HepG2 (cell line): ENCODE results near the gene CYTH2. TPM values are rescaled to one million over a fixed set of nuclear protein-coding genes. Genes with fewer than 3 reads are reported as not detected.
A peak's percentile ranks its signal among the peaks of the same experiment; 100 is the strongest.

Experiments
- AGO1 ChIP-seq: fragments of 200-400 bp; formaldehyde crosslinking; IDR thresholded peaks from 2 replicates; pipeline ENCODE4 v1.6.1; 2017; ENCODE audit warnings: mild to moderate bottlenecking, low read depth, low read length, moderate library complexity; ENCODE audit not compliant: poor library complexity, severe bottlenecking
- BHLHE40 ChIP-seq: IDR thresholded peaks from 2 replicates; pipeline ENCODE4 v1.6.1; 2011; ENCODE audit warnings: low read length, improper control_type of control experiment
- CREB1 ChIP-seq, 2 experiments: fragments of 450-650 bp in 1 of 2; IDR thresholded peaks; 2 replicates each; pipeline ENCODE4 v1.6.1; 2016 to 2017; ENCODE audit warnings: control low read depth in 1 of 2, mild to moderate bottlenecking in 1 of 2, missing compliant biosample characterization in 1 of 2, missing genetic modification characterization in 1 of 2
- EED ChIP-seq: sonication (generic); formaldehyde crosslinking; IDR thresholded peaks from 2 replicates; pipeline ENCODE4 v1.5.0; 2020; ENCODE audit warnings: mild to moderate bottlenecking, missing genetic modification reagents
- FOXM1 ChIP-seq: sonication (generic); formaldehyde crosslinking; IDR thresholded peaks from 2 replicates; pipeline ENCODE4 v1.5.0; 2020; ENCODE audit warnings: missing genetic modification reagents
- KMT2B ChIP-seq: IDR thresholded peaks from 2 replicates; pipeline ENCODE4 v1.6.1; 2016; ENCODE audit warnings: missing genetic modification reagents, missing compliant biosample characterization
- MYPOP ChIP-seq: sonication (generic); formaldehyde crosslinking; IDR thresholded peaks from 2 replicates; pipeline ENCODE4 v1.8.1; 2023; ENCODE audit warnings: mild to moderate bottlenecking, moderate library complexity, missing genetic modification reagents
- POLR2G ChIP-seq: fragments of 200-400 bp; formaldehyde crosslinking; IDR thresholded peaks from 2 replicates; pipeline ENCODE4 v1.6.1; 2018; ENCODE audit warnings: mild to moderate bottlenecking, low read depth, low read length, moderate library complexity
- REXO4 ChIP-seq: sonication (generic); formaldehyde crosslinking; IDR thresholded peaks from 2 replicates; pipeline ENCODE4 v1.8.0; 2022; ENCODE audit warnings: missing genetic modification reagents, mild to moderate bottlenecking, borderline replicate concordance
- ZNF264 ChIP-seq: sonication (generic); formaldehyde crosslinking; IDR thresholded peaks from 2 replicates; pipeline ENCODE4 v1.4.0; 2020; ENCODE audit warnings: missing genetic modification reagents
- ZNF546 ChIP-seq: sonication (generic); formaldehyde crosslinking; conservative IDR thresholded peaks from 2 replicates; pipeline ENCODE4 v1.8.1; 2023; ENCODE audit warnings: mild to moderate bottlenecking, missing genetic modification reagents
- ZNF564 ChIP-seq: sonication (generic); formaldehyde crosslinking; IDR thresholded peaks from 2 replicates; pipeline ENCODE4 v1.8.1; 2023; ENCODE audit warnings: mild to moderate bottlenecking, missing genetic modification reagents
- polyA plus RNA-seq, 8 experiments: library from polyadenylated mRNA; depleted of rRNA in 3 of 8; stranded (reverse) in 7 of 8; unstranded in 1 of 8; fragments of >200 nt; fragmentation: Illumina TruSeq in 4 of 8; extraction: Trizol in 4 of 8; gene quantifications; 2 replicates each; pipeline versions ENCODE4 v1.2.1 to v1.2.3, GENCODE V29; 2011 to 2016; ENCODE audit warnings: low read depth in 4 of 8, missing spikeins in 1 of 8, mixed read lengths in 1 of 8; ENCODE audit not compliant: insufficient read depth in 1 of 8
- total RNA-seq, 5 experiments: library from RNA; depleted of rRNA; stranded (reverse); fragments of >200 nt; fragmentation: Illumina TruSeq; extraction: Trizol; gene quantifications; 2 replicates each; pipeline ENCODE4 v1.2.3, GENCODE V29; 2016; ENCODE audit warnings: low read depth in 1 of 5
- TF ChIP-seq, protein P1 (sequence below): sonication (generic); formaldehyde crosslinking; IDR thresholded peaks from 2 replicates; pipeline ENCODE4 v1.5.0; 2020; ENCODE audit warnings: mild to moderate bottlenecking, missing genetic modification reagents, borderline replicate concordance
- TF ChIP-seq, protein P2 (sequence below): sonication (generic); formaldehyde crosslinking; IDR thresholded peaks from 2 replicates; pipeline ENCODE4 v1.5.0; 2020; ENCODE audit warnings: missing genetic modification reagents
- TF ChIP-seq, protein P3 (sequence below), 2 experiments: sonication (generic) in 1 of 2; formaldehyde crosslinking in 1 of 2; IDR thresholded peaks; 2 replicates each; pipeline versions ENCODE4 v1.4.0 to v1.6.1; 2018 to 2020; ENCODE audit warnings: missing genetic modification reagents in 2 of 2, borderline replicate concordance in 1 of 2, low read depth in 1 of 2, mild to moderate bottlenecking in 1 of 2, missing biosample characterization in 1 of 2

CYTH2 gene
- total and polyA plus RNA-seq, 2 of the 13 experiments (the other 11 are each of a cell fraction or from before 2014, with no cell fraction given), result 16.5 to 39.3 TPM

DNA sequence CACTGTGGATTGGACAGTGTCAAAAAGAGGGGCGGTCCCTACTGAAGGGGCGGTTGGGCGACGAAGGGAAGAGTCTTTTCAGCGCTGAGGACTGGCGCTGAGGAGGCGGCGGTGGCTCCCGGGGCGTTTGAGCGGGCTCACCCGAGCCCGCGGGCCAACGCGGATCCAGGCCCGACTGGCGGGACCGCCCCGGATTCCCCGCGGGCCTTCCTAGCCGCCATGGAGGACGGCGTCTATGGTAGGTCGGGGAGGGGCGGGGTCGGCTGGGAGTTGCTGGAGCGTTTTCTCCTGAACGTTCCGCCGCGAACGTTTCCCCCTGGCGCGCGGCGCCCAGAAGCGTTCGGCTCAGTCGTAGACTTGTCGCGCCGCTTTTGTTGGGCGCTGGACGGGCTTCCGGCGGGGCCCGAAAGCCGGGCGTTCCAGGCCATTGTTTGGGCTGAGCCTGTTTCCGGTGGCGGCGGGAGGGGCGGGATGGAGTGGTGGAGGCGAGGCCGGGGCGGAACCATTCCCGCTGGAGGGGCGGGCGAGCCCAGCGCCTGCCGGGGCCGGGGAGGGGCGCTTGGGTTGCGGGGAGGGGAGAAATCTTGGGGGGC lies at the start of gene CYTH2 (continued):
- peak; percentile 34 for TF ChIP-seq AGO1
- TF ChIP-seq ZNF264 (CRISPR knock-in tag), result 0 out of 2 replicates have a peak, but pooled peaks have one; percentile 42
- no peak for TF ChIP-seq ZNF564 (CRISPR knock-in tag)
- TF ChIP-seq FOXM1, result no peak
- no peak; the same call in 1 of the 2 replicates for TF ChIP-seq CREB1 (IDR thresholded peaks at IDR 0.05)
- TF ChIP-seq CREB1 (CRISPR knock-in tag; IDR thresholded peaks at IDR 0.05), result no peak
- TF ChIP-seq ZNF546 (CRISPR knock-in tag), result peak; percentile 88; the same call in 1 of the 2 replicates
- 0 out of 2 replicates have a peak, but pooled peaks have one; percentile 32 for TF ChIP-seq BHLHE40
- TF ChIP-seq, protein P1, sequence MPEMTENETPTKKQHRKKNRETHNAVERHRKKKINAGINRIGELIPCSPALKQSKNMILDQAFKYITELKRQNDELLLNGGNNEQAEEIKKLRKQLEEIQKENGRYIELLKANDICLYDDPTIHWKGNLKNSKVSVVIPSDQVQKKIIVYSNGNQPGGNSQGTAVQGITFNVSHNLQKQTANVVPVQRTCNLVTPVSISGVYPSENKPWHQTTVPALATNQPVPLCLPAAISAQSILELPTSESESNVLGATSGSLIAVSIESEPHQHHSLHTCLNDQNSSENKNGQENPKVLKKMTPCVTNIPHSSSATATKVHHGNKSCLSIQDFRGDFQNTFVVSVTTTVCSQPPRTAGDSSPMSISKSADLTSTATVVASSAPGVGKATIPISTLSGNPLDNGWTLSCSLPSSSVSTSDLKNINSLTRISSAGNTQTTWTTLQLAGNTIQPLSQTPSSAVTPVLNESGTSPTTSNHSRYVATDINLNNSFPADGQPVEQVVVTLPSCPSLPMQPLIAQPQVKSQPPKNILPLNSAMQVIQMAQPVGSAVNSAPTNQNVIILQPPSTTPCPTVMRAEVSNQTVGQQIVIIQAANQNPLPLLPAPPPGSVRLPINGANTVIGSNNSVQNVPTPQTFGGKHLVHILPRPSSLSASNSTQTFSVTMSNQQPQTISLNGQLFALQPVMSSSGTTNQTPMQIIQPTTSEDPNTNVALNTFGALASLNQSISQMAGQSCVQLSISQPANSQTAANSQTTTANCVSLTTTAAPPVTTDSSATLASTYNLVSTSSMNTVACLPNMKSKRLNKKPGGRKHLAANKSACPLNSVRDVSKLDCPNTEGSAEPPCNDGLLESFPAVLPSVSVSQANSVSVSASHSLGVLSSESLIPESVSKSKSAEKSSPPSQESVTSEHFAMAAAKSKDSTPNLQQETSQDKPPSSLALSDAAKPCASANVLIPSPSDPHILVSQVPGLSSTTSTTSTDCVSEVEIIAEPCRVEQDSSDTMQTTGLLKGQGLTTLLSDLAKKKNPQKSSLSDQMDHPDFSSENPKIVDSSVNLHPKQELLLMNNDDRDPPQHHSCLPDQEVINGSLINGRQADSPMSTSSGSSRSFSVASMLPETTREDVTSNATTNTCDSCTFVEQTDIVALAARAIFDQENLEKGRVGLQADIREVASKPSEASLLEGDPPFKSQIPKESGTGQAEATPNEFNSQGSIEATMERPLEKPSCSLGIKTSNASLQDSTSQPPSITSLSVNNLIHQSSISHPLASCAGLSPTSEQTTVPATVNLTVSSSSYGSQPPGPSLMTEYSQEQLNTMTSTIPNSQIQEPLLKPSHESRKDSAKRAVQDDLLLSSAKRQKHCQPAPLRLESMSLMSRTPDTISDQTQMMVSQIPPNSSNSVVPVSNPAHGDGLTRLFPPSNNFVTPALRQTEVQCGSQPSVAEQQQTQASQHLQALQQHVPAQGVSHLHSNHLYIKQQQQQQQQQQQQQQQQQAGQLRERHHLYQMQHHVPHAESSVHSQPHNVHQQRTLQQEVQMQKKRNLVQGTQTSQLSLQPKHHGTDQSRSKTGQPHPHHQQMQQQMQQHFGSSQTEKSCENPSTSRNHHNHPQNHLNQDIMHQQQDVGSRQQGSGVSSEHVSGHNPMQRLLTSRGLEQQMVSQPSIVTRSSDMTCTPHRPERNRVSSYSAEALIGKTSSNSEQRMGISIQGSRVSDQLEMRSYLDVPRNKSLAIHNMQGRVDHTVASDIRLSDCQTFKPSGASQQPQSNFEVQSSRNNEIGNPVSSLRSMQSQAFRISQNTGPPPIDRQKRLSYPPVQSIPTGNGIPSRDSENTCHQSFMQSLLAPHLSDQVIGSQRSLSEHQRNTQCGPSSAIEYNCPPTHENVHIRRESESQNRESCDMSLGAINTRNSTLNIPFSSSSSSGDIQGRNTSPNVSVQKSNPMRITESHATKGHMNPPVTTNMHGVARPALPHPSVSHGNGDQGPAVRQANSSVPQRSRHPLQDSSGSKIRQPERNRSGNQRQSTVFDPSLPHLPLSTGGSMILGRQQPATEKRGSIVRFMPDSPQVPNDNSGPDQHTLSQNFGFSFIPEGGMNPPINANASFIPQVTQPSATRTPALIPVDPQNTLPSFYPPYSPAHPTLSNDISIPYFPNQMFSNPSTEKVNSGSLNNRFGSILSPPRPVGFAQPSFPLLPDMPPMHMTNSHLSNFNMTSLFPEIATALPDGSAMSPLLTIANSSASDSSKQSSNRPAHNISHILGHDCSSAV (CRISPR knock-in tag), result no peak
- peak; percentile 34; the same call in 1 of the 2 replicates for TF ChIP-seq MYPOP (CRISPR knock-in tag)
- TF ChIP-seq, protein P2, sequence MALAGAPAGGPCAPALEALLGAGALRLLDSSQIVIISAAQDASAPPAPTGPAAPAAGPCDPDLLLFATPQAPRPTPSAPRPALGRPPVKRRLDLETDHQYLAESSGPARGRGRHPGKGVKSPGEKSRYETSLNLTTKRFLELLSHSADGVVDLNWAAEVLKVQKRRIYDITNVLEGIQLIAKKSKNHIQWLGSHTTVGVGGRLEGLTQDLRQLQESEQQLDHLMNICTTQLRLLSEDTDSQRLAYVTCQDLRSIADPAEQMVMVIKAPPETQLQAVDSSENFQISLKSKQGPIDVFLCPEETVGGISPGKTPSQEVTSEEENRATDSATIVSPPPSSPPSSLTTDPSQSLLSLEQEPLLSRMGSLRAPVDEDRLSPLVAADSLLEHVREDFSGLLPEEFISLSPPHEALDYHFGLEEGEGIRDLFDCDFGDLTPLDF (CRISPR knock-in tag), result 0 out of 2 replicates have a peak, but pooled peaks have one; percentile 49
- peak; percentile 74 for TF ChIP-seq EED (CRISPR knock-in tag)
- peak; percentile 97 for TF ChIP-seq POLR2G
- TF ChIP-seq, protein P3, sequence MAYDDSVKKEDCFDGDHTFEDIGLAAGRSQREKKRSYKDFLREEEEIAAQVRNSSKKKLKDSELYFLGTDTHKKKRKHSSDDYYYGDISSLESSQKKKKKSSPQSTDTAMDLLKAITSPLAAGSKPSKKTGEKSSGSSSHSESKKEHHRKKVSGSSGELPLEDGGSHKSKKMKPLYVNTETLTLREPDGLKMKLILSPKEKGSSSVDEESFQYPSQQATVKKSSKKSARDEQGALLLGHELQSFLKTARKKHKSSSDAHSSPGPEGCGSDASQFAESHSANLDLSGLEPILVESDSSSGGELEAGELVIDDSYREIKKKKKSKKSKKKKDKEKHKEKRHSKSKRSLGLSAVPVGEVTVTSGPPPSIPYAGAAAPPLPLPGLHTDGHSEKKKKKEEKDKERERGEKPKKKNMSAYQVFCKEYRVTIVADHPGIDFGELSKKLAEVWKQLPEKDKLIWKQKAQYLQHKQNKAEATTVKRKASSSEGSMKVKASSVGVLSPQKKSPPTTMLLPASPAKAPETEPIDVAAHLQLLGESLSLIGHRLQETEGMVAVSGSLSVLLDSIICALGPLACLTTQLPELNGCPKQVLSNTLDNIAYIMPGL (CRISPR knock-in tag; IDR thresholded peaks at IDR 0.05; ENCODE audit: borderline replicate concordance in 1 of 2, low read depth in 1 of 2), result peak; percentile 44 to 80; a peak in 3 of 4 replicates
- no peak for TF ChIP-seq KMT2B
- TF ChIP-seq REXO4 (CRISPR knock-in tag), result no peak
